OCI-LY1 (cell line): Measurements from ENCODE around the gene RERE.

Experiments used
- H2AFZ ChIP-seq: fragments of 200-600 bp; sonication (generic), shearing (Covaris generic); 2 replicates; pipeline ENCODE4 v1.6.0; 2014; ENCODE audit warnings: antibody characterized with exemption, mild to moderate bottlenecking, low read length
- H3F3A ChIP-seq: fragments of 200-600 bp; sonication (generic), shearing (Covaris generic); 2 replicates; pipeline ENCODE4 v1.6.0; 2014; ENCODE audit warnings: mild to moderate bottlenecking, antibody characterized with exemption, low read length, moderate library complexity; ENCODE audit not compliant: insufficient read depth
- H3K27ac ChIP-seq: fragments of 200-600 bp; sonication (generic); 2 replicates; pipeline ENCODE4 v1.5.1; 2014; ENCODE audit warnings: low read length, mixed run types, mild to moderate bottlenecking, low read depth; ENCODE audit not compliant: poor library complexity, severe bottlenecking
- H3K27me3 ChIP-seq: fragments of 200-600 bp; sonication (generic); 2 replicates; pipeline ENCODE4 v1.6.0; 2014; ENCODE audit warnings: antibody characterized with exemption, mild to moderate bottlenecking, low read length, moderate library complexity; ENCODE audit not compliant: insufficient read depth
- H3K36me3 ChIP-seq: fragments of 200-600 bp; sonication (generic); 2 replicates; pipeline ENCODE4 v1.6.1; 2014; ENCODE audit warnings: mild to moderate bottlenecking, antibody characterized with exemption, low read length, moderate library complexity, mixed read lengths; ENCODE audit not compliant: insufficient read depth
- H3K4me1 ChIP-seq: fragments of 200-600 bp; sonication (generic); 2 replicates; pipeline ENCODE4 v1.5.1; 2014; ENCODE audit warnings: mild to moderate bottlenecking, low read length, moderate library complexity; ENCODE audit not compliant: insufficient read depth, severe bottlenecking
- H3K4me2 ChIP-seq: fragments of 200-600 bp; sonication (generic), shearing (Covaris generic); 2 replicates; pipeline ENCODE4 v1.6.1; 2014; ENCODE audit warnings: low read length
- H3K4me3 ChIP-seq: fragments of 200-600 bp; sonication (generic); 2 replicates; pipeline ENCODE4 v1.5.1; 2014; ENCODE audit warnings: low read length, low read depth, mild to moderate bottlenecking, mixed read lengths; ENCODE audit not compliant: poor library complexity, severe bottlenecking
- H3K79me2 ChIP-seq: fragments of 200-600 bp; shearing (Covaris generic); 2 replicates; pipeline ENCODE4 v1.6.1; 2016; ENCODE audit warnings: mixed run types, low read length, mixed read lengths; ENCODE audit not compliant: insufficient read depth
- H3K9ac ChIP-seq: fragments of 200-600 bp; sonication (generic), shearing (Covaris generic); 2 replicates; pipeline ENCODE4 v1.6.1; 2014; ENCODE audit warnings: mild to moderate bottlenecking, low read length, mixed read lengths
- H3K9me2 ChIP-seq: fragments of 200-600 bp; sonication (generic), shearing (Covaris generic); 2 replicates; pipeline ENCODE4 v1.6.1; 2014; ENCODE audit warnings: low read depth, mild to moderate bottlenecking, low read length, mixed read lengths
- H3K9me3 ChIP-seq: fragments of 200-600 bp; shearing (Covaris generic); 2 replicates; pipeline ENCODE4 v1.6.1; 2014; ENCODE audit warnings: low read length, mixed read lengths
- H4K20me1 ChIP-seq: fragments of 200-600 bp; sonication (generic), shearing (Covaris generic); 2 replicates; pipeline ENCODE4 v1.6.0; 2016; ENCODE audit warnings: mild to moderate bottlenecking, low read length; ENCODE audit not compliant: insufficient read depth
- EZH2 ChIP-seq: fragments of 200-600 bp; sonication (generic), shearing (Covaris generic); IDR thresholded peaks from 2 replicates; pipeline ENCODE4 v1.8.0; 2017; ENCODE audit warnings: borderline replicate concordance, mixed run types, mild to moderate bottlenecking, antibody characterized with exemption, low read length, moderate library complexity, mixed read lengths
- TF ChIP-seq, protein P1 (sequence below): fragments of 200-600 bp; sonication (generic), shearing (Covaris generic); IDR thresholded peaks from 2 replicates; pipeline ENCODE4 v1.5.1; 2017; ENCODE audit warnings: mild to moderate bottlenecking, antibody characterized with exemption, low read length, moderate library complexity, mixed read lengths

RERE gene

DNA sequence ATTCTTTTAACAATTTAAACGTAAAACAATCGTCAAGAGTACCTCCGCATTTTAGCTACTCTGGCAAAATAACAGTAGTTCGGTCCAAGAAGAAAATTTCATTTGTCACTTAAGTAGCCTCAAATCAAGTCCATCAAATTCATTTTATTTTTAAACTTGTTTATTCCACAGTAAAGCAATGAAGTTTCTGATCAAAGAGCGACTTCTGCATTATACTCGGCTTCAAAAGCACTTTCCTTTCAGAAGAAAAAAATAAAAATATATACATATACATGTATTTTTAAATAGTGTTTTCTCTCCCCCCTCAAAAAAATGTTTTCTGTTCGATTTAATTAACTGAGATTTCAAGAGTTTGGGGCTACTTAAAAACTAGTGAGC, 115.0 kb downstream of the RERE start:
- TF ChIP-seq EZH2: no peak
- TF ChIP-seq, protein P1, sequence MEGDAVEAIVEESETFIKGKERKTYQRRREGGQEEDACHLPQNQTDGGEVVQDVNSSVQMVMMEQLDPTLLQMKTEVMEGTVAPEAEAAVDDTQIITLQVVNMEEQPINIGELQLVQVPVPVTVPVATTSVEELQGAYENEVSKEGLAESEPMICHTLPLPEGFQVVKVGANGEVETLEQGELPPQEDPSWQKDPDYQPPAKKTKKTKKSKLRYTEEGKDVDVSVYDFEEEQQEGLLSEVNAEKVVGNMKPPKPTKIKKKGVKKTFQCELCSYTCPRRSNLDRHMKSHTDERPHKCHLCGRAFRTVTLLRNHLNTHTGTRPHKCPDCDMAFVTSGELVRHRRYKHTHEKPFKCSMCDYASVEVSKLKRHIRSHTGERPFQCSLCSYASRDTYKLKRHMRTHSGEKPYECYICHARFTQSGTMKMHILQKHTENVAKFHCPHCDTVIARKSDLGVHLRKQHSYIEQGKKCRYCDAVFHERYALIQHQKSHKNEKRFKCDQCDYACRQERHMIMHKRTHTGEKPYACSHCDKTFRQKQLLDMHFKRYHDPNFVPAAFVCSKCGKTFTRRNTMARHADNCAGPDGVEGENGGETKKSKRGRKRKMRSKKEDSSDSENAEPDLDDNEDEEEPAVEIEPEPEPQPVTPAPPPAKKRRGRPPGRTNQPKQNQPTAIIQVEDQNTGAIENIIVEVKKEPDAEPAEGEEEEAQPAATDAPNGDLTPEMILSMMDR: no peak
- Histone ChIP-seq H4K20me1 (no peaks in the 10 kb centered on the region), H3K27me3 (no peaks in the 10 kb centered on the region), H3K4me1 (peaks cover 25% of the 10 kb centered on the region), H3K9ac (no peak overlapping the region), H3K4me2 (peak overlapping the region; percentile 75), H3K36me3 (no peaks in the 10 kb centered on the region), H3F3A (no peaks in the 10 kb centered on the region), H3K27ac (no peak overlapping the region), H3K9me2 (no peaks in the 10 kb centered on the region), H2AFZ (no peak overlapping the region), H3K4me3 (peak overlapping the region; percentile 58), H3K79me2 (no peaks in the 10 kb centered on the region), H3K9me3 (no peaks in the 10 kb centered on the region)

DNA sequence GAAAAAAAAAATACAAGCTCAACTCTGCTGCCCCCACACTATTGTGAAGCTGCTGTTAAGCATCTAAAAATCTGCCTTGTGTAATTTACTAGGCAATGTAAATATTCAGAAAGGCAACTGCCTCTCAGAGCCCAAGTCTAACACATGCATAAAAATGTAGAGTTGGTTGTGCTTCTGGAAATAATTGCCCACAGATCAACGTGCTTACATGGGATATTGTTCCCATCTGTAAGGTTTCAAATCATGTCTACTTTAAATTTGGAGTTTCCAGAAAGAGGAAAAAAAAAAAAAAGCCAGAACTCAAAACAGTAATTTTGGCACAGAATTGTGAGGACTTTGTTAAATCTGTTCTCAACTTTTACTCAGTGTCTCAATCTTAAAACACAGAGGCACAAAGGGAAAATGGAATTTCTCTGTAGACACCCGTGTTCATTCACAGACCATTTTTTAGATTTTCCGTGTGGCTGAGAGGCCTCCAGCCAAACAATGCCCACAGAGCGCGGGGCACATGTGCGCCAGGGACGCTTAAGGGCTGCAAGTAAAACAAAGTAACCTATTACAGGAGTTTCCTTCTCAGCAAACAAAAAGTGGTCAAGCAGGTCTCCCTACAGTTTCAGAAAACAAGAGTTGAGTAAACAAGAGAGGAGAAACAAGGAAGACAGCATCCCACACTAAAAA, 115.5 kb downstream of the RERE start:
- no peaks in the 10 kb centered on the region for H4K20me1 ChIP-seq
- no peak overlapping the region for H3K27ac ChIP-seq
- no peaks in the 10 kb centered on the region for H3K27me3 ChIP-seq
- no peak overlapping the region for H3K9ac ChIP-seq
- H3K79me2 ChIP-seq: no peaks in the 10 kb centered on the region
- no peak overlapping the region for H3K4me2 ChIP-seq
- H2AFZ ChIP-seq: no peak overlapping the region
- H3K4me3 ChIP-seq: no peak overlapping the region
- no peaks in the 10 kb centered on the region for H3K9me3 ChIP-seq
- H3K9me2 ChIP-seq: no peaks in the 10 kb centered on the region
- no peaks in the 10 kb centered on the region for H3F3A ChIP-seq
- TF ChIP-seq, protein P1: no peak
- no peak for TF ChIP-seq EZH2
- peaks cover 25% of the 10 kb centered on the region for H3K4me1 ChIP-seq
- H3K36me3 ChIP-seq: no peaks in the 10 kb centered on the region

DNA sequence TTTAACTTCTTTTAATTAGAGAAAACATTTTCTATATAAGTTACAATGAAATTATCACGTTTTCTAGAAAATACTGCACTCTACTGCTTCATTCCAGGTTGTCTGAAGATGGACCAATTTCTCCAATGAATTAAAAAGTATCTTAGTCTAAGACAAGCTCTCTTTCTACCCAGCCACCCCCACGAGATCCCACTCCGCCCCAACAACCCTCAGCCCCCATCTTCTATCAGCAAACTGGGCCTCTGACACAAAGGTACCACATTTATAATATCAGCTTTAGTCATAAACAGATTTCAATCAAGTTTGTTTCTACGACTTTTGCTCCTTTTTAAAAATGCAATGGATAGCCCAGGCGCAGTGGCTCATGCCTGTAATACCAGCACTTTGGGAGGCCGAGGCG, 117.8 kb downstream of the RERE start:
- no peaks in the 10 kb centered on the region for H3K36me3 ChIP-seq
- no peaks in the 10 kb centered on the region for H3F3A ChIP-seq
- H2AFZ ChIP-seq: no peak overlapping the region
- no peak overlapping the region for H3K9ac ChIP-seq
- TF ChIP-seq, protein P1: no peak
- no peak for TF ChIP-seq EZH2
- H3K27ac ChIP-seq: no peak overlapping the region
- H4K20me1 ChIP-seq: no peaks in the 10 kb centered on the region
- H3K9me2 ChIP-seq: no peaks in the 10 kb centered on the region
- H3K9me3 ChIP-seq: no peaks in the 10 kb centered on the region
- no peak overlapping the region for H3K4me3 ChIP-seq
- H3K27me3 ChIP-seq: peaks cover 5% of the 10 kb centered on the region; the same call in 1 of the 2 replicates
- no peaks in the 10 kb centered on the region for H3K79me2 ChIP-seq
- no peak overlapping the region for H3K4me2 ChIP-seq
- H3K4me1 ChIP-seq: peaks cover 25% of the 10 kb centered on the region
